Esophagus muscularis mucosa (tissue), 3 donors: Measurements from ENCODE around the gene CCDC34.

Experiments
- CTCF ChIP-seq, 3 experiments: fragments of 200-600 bp in 2 of 3; fragments of 450-650 bp in 1 of 3; sonication (generic) in 2 of 3; IDR thresholded peaks; one replicate each; pipeline ENCODE4 v1.5.1; 2017 to 2019; ENCODE audit warnings: antibody characterized with exemption in 3 of 3, mild to moderate bottlenecking in 2 of 3, moderate library complexity in 1 of 3
- POLR2A ChIP-seq: fragments of 450-650 bp; IDR thresholded peaks from one replicate; pipeline ENCODE4 v1.6.1; 2017; ENCODE audit warnings: antibody characterized with exemption, moderate library complexity, mild to moderate bottlenecking, low read depth
- POLR2AphosphoS5 ChIP-seq, 2 donors: sonication (generic); formaldehyde crosslinking; IDR thresholded peaks; one replicate each; pipeline ENCODE4 v1.6.1; 2017; ENCODE audit warnings: antibody characterized with exemption in 2 of 2

- TF ChIP-seq CTCF (IDR thresholded peaks at IDR 0.05) (no peak), POLR2AphosphoS5 (IDR thresholded peaks at IDR 0.05) (no peak), POLR2A (no peak)
These were observed 12.4 kb upstream of the CCDC34 start for GRCh38 chr11:27375370-27375769.
